NCI-H748 (cell line): ENCODE data around the gene KCNQ1.

Source experiments
- DNase-seq: peaks from one replicate; lab custom pipeline; 2025; ENCODE audit not compliant: unreplicated experiment; lab: John Stamatoyannopoulos, UW

KCNQ1 gene

DNA sequence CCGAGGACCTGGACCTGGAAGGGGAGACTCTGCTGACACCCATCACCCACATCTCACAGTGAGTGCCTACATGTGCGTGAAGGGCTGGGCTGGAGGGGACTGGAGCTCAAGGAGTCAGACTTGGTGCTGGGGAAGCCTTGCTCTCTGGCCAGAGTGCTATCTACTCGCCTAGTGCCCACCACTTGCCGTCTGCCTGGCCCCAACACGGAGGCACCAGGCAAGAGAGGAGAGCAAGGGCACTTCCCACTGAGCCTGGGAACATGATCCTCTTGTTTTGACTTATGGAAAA lies 217.2 kb downstream of the KCNQ1 start:
- DNase-seq, result no peak

GRCh38 chr11:2662430-2663299 lies 217.9 kb downstream of the KCNQ1 start:
- no peak for DNase-seq

GRCh38 chr11:2663506-2663905 lies 218.7 kb downstream of the KCNQ1 start:
- DNase-seq, result no peak

GRCh38 chr11:2663915-2664314 lies 219.1 kb downstream of the KCNQ1 start:
- no peak for DNase-seq

DNA sequence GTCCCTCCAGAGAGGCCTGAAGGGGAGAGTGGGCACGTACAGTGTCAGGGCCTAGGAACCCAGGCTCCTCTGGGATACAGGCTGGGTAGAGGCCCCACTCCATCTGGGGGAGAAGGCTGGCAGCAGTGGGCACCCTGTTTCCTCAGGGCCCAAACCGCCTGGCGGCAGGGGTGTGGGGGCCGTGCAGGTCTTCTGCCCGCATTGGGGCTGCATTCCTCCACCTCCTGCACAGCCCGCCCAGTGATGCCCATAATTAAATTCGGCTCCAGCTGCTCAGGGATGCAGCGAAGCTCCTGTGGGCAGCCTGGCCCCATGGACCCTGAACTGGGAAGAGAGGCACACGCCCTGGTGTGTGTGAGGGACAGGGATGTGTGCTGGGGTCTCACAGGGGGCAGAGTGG lies 219.6 kb downstream of the KCNQ1 start:
- DNase-seq, result no peak

DNA sequence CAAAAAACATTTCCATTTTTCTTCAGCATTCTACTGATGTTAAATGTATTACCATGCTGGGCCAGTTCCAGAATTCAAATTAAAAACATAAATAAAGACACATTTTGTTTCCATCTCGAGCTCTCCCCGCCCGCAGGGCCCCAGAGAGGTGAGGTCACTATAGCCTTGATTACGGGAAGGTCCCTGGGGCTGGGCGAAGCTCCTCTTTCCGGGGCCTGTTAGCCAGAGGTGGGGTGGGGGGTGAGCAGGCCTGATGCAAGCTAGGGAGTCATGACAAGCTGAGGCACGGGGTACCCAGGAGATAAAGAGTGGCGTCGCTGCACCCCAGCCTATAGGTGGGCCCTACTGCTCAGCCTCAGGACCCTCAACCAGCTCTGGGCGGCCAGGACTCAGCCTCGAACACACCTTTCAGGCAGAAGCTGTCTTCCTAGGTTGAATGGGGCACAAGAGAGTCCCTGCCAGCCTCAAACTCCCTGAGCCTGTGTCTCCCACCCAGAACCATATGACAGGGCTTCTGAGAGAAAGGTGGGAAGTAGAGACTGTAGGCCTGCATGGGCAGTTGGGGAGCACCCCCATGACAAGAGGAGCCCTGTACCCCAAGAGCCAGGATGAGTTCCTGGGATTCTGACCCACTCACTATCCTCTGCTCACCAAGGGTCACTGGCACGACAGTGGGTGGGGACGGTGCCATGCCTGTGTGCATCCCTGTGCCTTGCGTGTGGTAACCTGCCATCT lies 220.2 kb downstream of the KCNQ1 start:
- DNase-seq, result no peak

DNA sequence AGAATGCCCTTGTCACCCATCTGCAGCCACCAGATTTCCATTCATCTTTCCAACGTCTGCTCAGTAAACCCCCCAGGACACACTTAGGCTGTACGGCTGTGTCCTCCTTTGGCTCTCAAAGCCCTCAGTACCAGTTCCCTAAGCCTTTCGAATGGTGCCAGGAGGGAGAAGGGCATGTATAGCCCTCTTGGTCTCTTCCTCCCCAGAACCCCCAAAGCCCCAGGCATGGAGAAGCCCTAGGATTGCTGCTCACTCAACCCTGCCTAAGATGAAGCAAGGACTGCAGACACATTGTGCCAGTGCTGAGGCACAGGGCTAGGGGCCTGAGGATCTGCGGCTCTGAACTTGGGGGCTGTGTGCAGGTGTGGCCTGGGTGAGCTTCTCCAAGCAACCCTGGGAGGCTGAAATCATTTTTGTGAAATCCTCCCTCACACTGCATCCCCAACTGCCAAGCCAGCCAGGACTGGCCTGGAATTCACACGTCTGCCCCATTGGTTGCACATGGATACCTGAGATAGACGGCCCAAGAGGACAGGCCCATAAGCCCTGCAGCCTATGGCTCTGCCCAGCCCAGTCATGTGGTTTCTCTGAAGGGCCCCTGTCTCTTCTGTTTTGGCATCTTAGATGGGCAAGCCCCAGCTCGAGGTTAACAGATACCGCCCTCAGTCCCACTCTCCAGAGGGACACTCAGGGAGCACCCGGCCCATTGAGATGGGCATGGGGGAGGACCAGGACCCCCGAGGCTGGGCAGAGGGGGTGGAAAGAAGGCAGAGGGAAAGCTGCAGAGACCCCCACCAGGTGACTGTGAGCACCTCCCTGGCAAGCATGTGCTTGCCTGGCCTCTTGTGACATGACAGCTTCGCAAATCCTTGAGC lies 221.0 kb downstream of the KCNQ1 start:
- no peak for DNase-seq

GRCh38 chr11:2666401-2666741 lies 221.6 kb downstream of the KCNQ1 start:
- no peak for DNase-seq

DNA sequence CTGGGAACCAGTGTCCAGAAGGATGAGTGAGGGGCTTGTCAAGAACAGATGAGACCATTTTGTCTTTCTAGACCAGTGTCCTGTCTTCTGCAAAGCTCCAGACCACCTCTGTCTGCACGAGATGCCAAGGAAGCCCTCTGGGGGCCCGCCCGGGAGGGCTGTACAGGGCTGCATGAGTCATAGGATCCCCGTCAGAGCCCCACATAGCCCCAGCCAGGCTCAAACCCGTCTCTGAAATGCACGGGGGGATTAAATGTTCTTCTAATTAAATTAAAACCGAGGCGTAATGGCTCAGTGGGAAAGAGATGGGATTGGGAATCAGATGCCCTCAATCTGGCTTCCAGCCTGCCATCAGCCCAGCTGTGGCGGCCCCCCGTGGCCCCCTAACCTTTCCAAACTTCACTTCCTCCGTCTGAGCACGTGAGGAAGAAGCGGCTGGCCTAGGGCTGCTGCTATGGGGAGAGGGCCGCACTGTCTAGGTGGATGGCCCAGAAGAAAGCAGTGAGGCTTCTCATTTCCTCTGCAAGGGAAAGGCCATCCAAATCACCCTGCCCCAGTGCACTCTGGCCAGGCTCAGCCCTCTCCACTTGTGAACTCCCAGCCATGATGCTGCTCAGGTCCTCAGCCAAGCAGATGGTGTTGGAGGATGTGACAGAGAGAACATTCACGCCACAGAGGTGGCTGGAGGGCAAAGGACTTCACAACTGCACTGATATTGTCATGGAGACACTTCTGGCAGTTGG lies 222.2 kb downstream of the KCNQ1 start:
- no peak for DNase-seq

DNA sequence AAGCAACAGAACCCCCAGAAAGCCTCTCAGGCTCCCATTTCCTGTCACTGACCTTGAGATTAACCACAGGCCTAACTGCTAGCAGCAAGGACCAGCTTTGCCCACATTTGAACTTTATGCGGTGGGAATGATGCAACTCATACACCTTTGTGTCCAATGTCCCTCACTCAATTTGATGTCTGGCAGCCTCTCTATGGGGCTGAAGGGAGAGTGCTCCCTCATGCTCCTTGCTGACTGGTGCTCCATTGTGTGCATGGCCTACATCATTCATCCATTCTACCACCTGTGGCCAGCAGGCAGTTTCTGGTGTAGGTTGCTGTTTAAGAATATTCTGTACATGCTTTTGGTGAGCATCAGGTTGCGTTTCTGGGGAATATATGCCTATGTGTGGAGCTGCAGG lies 223.1 kb downstream of the KCNQ1 start:
- DNase-seq, result no peak

DNA sequence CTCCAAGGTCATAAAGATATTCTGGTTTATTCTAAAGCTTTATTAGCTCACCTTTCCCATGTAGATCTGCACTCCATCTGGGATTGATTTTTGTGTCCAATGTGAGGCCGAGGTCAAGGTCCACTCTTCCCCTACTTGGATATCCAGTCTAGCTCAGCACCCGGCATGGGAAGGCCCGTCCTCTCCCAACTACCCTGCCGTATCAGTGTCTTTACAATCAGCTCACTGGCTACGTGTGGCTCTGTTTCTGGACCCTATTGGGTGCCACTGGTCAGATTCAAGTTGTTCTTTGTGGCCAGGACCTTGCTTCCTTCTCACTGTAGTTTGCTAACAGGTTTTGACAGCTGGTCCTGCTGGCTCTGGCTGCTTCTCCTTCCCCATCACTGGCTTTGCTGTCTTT lies 224.1 kb downstream of the KCNQ1 start:
- DNase-seq, result no peak

DNA sequence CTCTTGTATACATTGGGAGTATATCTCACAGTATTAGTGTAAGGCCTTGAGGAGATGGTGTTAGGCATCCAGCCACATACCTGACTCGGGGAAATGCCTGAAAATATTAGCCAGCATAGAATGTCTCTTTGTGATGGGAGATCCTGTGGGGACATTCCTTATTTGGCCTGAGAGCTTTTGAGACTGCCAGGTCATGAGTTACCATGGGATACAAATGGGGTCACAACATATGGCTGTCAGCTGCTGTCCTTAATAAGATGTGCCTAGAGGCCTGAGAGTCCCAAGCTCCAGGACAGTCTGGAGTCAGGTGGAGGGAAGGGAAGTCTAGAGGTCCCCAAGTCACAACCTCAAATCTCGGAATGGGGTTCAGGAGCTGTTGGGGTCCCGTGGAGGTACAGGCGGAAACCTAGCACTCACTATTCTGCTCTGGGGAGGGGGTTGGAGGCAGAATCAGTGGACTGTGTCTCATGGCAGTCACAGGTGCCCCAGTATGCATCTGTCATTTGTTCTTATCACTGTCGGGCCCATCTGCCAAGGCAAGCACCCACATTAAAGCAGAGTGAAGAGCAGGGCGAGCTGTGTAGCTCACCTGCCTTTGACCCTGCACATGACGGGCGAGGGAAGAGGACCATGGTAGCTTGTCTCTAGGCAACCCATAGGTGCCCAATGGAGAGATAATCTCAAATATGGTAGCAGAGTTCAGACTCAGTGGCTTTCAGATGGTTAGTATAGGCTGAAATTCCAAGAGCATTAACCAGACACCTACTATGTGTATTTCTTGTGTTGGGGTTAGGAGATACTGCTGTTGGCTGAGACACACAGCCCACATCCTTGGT lies 225.0 kb downstream of the KCNQ1 start:
- no peak for DNase-seq

GRCh38 chr11:2670541-2671100 lies 225.8 kb downstream of the KCNQ1 start:
- no peak for DNase-seq

DNA sequence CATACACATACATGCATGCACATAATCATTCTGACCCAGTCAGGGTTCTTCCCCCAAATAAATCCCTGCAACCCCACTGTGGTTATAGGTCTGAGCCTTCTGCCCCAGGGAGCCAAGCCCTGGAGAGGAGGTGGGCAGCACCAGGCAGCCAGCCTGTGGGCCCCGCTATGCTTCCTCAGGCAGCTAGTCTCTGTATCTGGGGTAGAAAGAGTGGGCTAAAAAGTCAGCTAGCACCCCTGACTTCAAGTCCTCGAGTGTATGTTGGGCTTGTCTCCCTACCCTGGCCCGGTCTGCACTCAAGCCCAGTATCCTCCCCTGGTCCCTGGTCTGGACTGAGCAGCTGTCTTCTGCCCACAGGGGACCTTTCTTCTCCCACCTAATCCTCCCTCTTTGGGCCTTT lies 226.9 kb downstream of the KCNQ1 start:
- DNase-seq, result no peak

DNA sequence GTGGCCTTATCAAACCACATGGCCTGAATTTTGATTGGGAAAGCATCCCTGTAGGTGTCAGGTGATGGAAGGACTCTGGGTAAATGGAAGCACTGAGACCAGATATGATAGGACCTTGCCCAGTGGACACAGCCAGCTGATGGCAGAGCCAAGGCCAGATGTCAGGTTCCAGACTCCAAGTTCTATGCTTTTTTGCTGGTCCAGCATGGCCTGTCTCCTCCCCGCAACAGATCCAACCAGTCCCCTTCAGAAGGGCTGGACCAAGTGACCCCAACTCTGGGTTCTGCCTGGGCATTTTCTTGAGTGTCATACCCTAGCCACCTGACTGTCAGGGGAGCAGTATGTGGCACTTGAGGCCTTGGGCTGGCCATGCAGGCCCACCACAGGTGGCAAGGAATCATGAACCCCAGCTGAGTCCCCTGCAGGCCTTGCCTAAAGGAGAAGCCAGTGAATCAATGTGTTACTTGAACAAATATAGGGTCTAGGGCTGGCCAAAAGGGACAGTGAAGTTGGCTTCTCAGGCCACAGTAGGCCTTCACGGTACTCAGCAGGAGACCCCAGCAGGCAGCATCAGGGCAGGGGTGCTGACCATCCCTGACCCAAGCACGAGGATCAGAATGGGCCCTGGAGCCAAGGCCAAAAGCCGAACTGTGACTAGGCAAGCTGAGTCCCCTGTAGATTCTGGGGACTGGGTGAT lies 227.9 kb downstream of the KCNQ1 start:
- DNase-seq, result no peak

DNA sequence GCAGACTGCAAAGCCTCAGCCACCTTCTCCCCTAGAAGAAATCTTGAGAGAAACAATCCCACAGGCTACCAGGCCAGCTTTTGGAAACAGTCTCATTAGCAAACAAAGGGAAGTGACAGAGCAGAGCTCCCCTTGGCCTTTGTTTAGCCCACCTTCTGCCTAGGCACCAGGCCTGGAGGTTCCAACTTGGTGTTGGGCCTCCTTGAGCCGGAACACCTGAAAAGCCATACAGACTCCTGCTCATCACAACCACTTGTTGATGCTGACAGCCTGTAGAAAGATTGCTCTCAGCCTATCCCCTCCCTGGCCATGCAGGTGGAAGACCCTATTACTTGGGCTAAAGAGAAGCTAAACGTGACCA lies 228.4 kb downstream of the KCNQ1 start:
- DNase-seq, result no peak

DNA sequence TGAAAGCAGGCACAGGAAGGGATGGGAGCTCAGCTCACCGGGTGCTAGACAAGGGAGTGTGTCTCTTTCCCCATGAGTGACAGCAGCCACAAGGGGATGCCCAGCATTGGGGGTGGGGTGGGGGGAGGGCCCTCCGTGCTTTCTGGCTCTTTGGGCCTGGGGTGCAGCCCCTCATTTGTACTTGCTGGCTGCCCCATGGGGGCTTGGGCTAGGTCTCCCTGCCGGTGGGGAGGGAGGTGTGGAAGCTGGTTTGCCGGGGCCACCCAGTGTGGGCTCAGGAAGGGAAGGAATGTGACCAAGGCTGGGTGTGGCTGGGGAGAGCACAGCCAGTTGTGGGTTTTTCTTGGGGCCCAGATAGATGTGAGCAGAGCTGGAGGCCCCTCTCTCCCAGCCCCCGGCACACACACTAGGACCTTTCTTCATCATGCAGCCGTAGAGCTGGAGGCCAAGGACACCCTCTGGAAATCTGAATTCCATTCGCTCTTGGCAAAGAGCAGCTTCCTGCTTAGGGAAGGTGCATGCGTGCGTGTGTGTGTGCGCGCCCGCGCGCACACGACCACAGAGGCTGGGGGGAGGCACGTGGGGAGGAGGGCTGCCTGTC lies 229.2 kb downstream of the KCNQ1 start:
- no peak for DNase-seq

DNA sequence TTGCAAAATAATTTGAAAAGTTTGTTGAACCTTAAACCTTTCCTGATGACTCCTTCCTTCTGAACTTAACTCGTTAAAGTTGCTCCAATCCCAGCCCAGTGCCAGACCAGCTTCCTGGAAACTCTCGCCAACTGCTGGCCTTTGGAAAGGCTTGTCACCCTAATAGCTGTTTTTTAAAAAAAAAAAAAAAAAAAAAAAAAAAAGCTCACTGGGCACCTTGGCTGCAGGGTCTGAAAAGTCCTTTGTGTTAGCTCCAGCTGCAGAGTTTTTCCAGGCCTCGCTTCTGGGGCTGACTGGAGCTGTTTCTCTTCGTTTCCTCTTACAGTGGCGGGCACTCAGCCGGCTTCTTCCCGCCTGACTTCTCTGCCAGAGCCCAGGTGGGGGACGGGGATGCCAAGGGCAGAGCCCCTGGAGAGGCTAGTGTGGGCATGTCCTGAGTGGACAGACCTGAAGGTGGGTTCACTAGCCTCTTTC lies 229.9 kb downstream of the KCNQ1 start:
- DNase-seq, result no peak

- DNase-seq, result no peak
Measured at GRCh38 chr11:2675540-2675939, 230.7 kb downstream of the KCNQ1 start.
